Thoracic aorta (tissue), 2 donors: ENCODE data around the gene ATAD3A. TPM values are rescaled to one million over a fixed set of nuclear protein-coding genes. Genes with fewer than 3 reads are reported as not detected.

Source experiments
- ATAC-seq: fragments of 150-250 bp; one replicate; pipeline ENCODE4 v1.8.0; 2017; ENCODE audit warnings: low read depth; ENCODE audit not compliant: insufficient number of reproducible peaks, low FRiP score
- DNase-seq: peaks from one replicate; pipeline ENCODE4 v3.0.0-alpha.2; 2020; ENCODE audit warnings: low spot score
- H3K27ac ChIP-seq, 2 donors: fragments of 200-600 bp; sonication (generic); 1 replicate in 1 of 2; 2 replicates in 1 of 2; pipeline ENCODE4 v1.5.1; 2016; ENCODE audit warnings: mild to moderate bottlenecking in 2 of 2, moderate library complexity in 2 of 2
- H3K27me3 ChIP-seq: fragments of 200-600 bp; sonication (generic); replicated peaks from 2 replicates; pipeline ENCODE4 v1.6.0; 2016; ENCODE audit warnings: mild to moderate bottlenecking; ENCODE audit not compliant: insufficient read depth
- H3K36me3 ChIP-seq: fragments of 200-600 bp; sonication (generic); one replicate; pipeline ENCODE4 v1.5.1; 2016
- H3K4me1 ChIP-seq, 2 donors: fragments of 200-600 bp; sonication (generic); 1 replicate in 1 of 2; 2 replicates in 1 of 2; pipeline versions ENCODE4 v1.5.1 to v1.6.0; 2016; ENCODE audit warnings: low read depth in 2 of 2, mild to moderate bottlenecking in 1 of 2; ENCODE audit not compliant: control insufficient read depth in 1 of 2
- H3K4me3 ChIP-seq: fragments of 200-600 bp; sonication (generic); 2 replicates; pipeline ENCODE4 v1.5.1; 2016; ENCODE audit warnings: mild to moderate bottlenecking
- H3K9me3 ChIP-seq: fragments of 200-600 bp; sonication (generic); 2 replicates; pipeline ENCODE4 v1.5.1; 2016
- total RNA-seq, 2 donors: library from RNA; depleted of rRNA; stranded (reverse); fragments of >200 nt; gene quantifications; one replicate each; pipeline versions ENCODE4 v1.1.0 to v1.2.3, GENCODE V29; 2016
- TF ChIP-seq, protein P1 (sequence below): fragments of 200-600 bp; sonication (generic); IDR thresholded peaks from one replicate; pipeline ENCODE4 v1.5.1; 2019; ENCODE audit warnings: antibody characterized with exemption

Gene ATAD3A
- total RNA-seq, 2 donors from 2014 or later: 16.7 to 17.6 TPM

DNA sequence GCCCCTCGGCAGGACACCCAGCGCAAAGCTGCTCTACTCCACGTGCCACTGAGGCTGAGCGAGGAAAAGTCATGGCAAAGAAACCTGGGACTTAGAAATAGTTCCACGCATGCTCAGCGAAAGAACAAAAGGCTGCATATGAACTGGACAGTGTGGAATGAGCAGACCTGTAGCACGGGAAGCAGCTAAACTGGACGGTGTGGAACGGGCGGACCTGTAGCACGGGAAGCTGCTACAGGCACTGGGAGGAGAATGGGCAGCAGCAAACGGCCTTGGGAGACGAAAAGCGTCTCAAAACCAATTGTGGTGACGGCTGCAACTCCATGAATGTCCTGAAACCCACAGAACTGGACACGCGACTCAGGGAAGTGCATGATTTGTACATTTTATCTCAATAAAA is 47.1 kb downstream of the ATAD3A start:
- Histone ChIP-seq H3K4me1 (no peaks in the 10 kb centered on the region), H3K27ac (no peak overlapping the region), H3K9me3 (no peaks in the 10 kb centered on the region), H3K36me3 (peaks cover 37% of the 10 kb centered on the region), H3K4me3 (no peak overlapping the region), H3K27me3 (no peaks in the 10 kb centered on the region)
- ATAC-seq (no peak), DNase-seq (no peak)
- TF ChIP-seq, protein P1, sequence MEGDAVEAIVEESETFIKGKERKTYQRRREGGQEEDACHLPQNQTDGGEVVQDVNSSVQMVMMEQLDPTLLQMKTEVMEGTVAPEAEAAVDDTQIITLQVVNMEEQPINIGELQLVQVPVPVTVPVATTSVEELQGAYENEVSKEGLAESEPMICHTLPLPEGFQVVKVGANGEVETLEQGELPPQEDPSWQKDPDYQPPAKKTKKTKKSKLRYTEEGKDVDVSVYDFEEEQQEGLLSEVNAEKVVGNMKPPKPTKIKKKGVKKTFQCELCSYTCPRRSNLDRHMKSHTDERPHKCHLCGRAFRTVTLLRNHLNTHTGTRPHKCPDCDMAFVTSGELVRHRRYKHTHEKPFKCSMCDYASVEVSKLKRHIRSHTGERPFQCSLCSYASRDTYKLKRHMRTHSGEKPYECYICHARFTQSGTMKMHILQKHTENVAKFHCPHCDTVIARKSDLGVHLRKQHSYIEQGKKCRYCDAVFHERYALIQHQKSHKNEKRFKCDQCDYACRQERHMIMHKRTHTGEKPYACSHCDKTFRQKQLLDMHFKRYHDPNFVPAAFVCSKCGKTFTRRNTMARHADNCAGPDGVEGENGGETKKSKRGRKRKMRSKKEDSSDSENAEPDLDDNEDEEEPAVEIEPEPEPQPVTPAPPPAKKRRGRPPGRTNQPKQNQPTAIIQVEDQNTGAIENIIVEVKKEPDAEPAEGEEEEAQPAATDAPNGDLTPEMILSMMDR: no peak

DNA sequence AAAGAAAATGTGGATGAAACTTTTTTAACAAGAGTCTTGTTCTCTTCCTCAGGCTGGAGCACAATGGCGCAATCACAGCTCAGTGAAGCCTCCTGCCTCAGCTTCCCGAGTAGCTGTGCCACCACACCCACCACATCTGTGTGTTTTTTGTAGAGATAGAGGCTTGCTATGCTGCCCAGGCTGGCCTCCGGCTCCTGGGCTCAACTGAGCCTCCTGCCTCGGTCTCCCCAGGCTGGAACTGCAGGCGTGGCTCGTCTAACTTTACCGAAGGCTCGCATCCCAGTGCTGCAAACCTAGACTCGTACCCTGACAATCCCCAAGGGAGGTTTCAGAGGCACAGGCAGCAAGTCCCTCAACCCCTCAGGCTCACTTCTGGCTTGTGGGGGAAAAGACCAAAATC is 48.2 kb downstream of the ATAD3A start:
- H3K36me3 ChIP-seq: peaks cover 45% of the 10 kb centered on the region
- TF ChIP-seq, protein P1: no peak
- DNase-seq (no peak), ATAC-seq (no peak)
- no peaks in the 10 kb centered on the region for H3K4me1 ChIP-seq
- no peaks in the 10 kb centered on the region for H3K27me3 ChIP-seq
- H3K27ac ChIP-seq: no peak overlapping the region
- H3K9me3 ChIP-seq: no peaks in the 10 kb centered on the region
- no peak overlapping the region for H3K4me3 ChIP-seq

DNA sequence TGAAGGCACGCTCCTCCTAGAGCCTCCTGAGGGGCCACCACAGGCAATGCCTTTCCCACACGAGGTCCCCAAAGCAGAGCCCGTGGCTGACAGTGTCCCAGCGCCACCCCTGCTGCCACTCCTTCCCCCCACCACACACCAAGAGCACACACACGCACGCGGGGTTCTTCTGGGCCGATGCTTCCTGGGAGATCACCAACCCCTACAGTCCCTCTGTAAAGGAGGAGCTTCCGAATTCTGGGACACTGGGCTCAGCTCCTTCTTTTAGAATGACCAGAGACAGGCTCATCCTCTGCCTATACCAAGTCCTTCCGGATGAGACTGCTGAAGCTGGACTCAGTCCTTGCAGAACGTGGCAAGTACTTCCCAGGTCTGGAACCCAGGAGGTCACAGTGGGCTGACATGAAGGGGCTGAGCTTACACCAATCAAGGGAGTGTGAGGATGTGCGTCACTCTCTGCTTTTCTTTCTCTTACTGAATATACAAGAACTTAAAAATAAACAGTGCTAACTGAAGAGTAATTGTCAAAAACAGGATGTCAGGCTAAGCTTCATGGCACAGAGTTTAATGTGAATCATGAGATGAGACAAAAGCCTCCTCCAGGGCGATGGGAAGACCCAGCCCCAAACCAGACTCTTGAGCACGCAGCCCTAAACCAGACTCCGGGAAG is 50.0 kb downstream of the ATAD3A start:
- H3K9me3 ChIP-seq: no peaks in the 10 kb centered on the region
- H3K27ac ChIP-seq: no peak overlapping the region
- H3K4me1 ChIP-seq: no peaks in the 10 kb centered on the region
- H3K36me3 ChIP-seq: peaks cover 50% of the 10 kb centered on the region
- no peak overlapping the region for H3K4me3 ChIP-seq
- H3K27me3 ChIP-seq: no peaks in the 10 kb centered on the region
- TF ChIP-seq, protein P1: no peak
- ATAC-seq (no peak), DNase-seq (no peak)

DNA sequence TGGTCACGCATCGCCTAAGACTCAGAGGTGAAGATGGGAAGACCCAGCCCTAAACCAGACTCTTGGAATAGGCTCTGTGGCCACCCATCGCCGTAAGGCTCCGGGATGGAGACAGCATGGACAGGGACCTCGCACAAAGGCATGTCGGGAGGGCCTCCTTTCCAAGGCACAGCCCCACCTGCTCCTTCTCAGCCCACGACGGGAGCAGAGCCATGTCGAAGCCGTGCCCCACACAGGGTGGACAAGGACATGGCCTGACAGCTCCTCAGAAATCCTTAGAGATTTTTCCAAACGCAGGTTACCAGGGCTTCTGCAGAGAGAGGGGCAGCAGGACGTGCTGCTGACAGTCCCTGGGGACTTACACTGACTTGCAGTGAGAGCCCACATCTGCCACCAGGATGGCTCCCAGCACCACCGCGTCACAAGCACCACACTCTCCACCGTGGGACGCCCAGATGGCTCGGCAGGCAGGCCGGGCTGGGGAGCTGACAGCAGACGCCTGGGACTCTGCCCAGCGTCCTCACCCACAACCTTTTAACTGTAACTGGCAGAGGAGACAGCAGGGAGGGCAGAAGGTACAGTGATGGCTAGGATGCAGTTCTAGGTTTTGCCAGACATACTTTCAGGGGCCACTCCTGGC is 50.7 kb downstream of the ATAD3A start:
- H3K27ac ChIP-seq: no peak overlapping the region
- no peaks in the 10 kb centered on the region for H3K27me3 ChIP-seq
- TF ChIP-seq, protein P1: no peak
- H3K4me1 ChIP-seq: no peaks in the 10 kb centered on the region
- H3K9me3 ChIP-seq: no peaks in the 10 kb centered on the region
- no peak for ATAC-seq
- no peak for DNase-seq
- peaks cover 50% of the 10 kb centered on the region for H3K36me3 ChIP-seq
- H3K4me3 ChIP-seq: no peak overlapping the region

DNA sequence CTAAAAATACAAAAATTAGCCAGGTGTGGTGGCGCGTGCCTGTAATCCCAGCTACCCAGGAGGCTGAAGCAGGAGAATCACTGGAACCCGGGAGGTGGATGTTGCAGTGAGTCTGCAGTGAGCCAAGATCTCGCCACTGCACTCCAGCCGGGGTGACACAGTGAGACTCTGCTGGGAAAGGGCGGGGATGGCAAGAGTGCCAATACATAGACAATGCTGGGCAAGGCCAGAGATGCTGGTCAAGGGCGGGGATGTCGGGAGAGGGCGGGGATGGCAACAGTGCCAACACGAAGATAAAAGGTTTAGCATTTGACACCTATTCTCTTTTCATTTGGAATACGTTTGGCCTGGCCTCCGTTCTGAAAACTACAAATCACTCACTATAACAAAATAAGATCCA is 51.7 kb downstream of the ATAD3A start:
- Histone ChIP-seq H3K9me3 (no peaks in the 10 kb centered on the region), H3K4me3 (no peak overlapping the region), H3K27ac (no peak overlapping the region), H3K4me1 (peaks cover 3 to 9% of the 10 kb centered on the region in 2 donors), H3K27me3 (no peaks in the 10 kb centered on the region), H3K36me3 (peaks cover 50% of the 10 kb centered on the region)
- TF ChIP-seq, protein P1: no peak
- DNase-seq: no peak
- no peak for ATAC-seq
